Lower lobe of right lung (tissue), 2 donors: ENCODE results near the gene EPB41L1. TPM values are rescaled to one million over a fixed set of nuclear protein-coding genes. Genes with fewer than 3 reads are reported as not detected.
A peak's percentile ranks its signal among the peaks of the same experiment; 100 is the strongest.

Experiments used
- ATAC-seq, 2 donors: fragments of 200-7000 bp; cut with Tn5 transposase; one replicate each; pipeline ENCODE4 v1.9.1; 2020 to 2022; ENCODE audit warnings: mild to moderate bottlenecking in 2 of 2, moderate library complexity in 2 of 2
- DNase-seq: peaks from one replicate; pipeline ENCODE4 v3.0.0-alpha.2; 2020
- H3K27ac ChIP-seq: fragments of 200-600 bp; one replicate; pipeline ENCODE4 v1.8.0; 2022
- H3K27me3 ChIP-seq: fragments of 200-600 bp; one replicate; pipeline ENCODE4 v1.8.0; 2022; ENCODE audit warnings: low read depth
- H3K36me3 ChIP-seq: fragments of 200-600 bp; one replicate; pipeline ENCODE4 v1.8.0; 2022; ENCODE audit warnings: mild to moderate bottlenecking
- H3K4me1 ChIP-seq: fragments of 200-600 bp; one replicate; pipeline ENCODE4 v1.8.0; 2022
- H3K4me3 ChIP-seq: fragments of 200-600 bp; one replicate; pipeline ENCODE4 v1.8.0; 2022; ENCODE audit warnings: mild to moderate bottlenecking
- H3K9me3 ChIP-seq: fragments of 200-600 bp; one replicate; pipeline ENCODE4 v1.8.0; 2022
- CTCF ChIP-seq: fragments of 200-600 bp; IDR thresholded peaks from one replicate; pipeline ENCODE4 v1.8.0; 2022; ENCODE audit warnings: antibody characterized with exemption, mild to moderate bottlenecking
- intact Hi-C: fragments of 100-400 bp; cut with DNase I; formaldehyde crosslinking; loops from one replicate; pipeline ENCODE4 v1.11.0; 2022
- total RNA-seq: library from RNA; stranded (reverse); fragmentation: NEBNext Ultra II Directional; extraction: Animal tissue kit (Norgen Biotek cat#: 25700); gene quantifications from one replicate; pipeline ENCODE4 v1.2.1, GENCODE V29; 2021
- donor health status: DM: no; HTN: yes; CAD: no; lungs with severe emphysema.

Gene EPB41L1
- total RNA-seq, 1 donor from 2014 or later, result 68.9 TPM

- peaks cover 23% of the 10 kb centered on the region for H3K4me1 ChIP-seq
- no peak for TF ChIP-seq CTCF
- peaks cover 26% of the 10 kb centered on the region for H3K36me3 ChIP-seq
- H3K27ac ChIP-seq, result peak overlapping the region; percentile 87
- H3K4me3 ChIP-seq, result peak overlapping the region; percentile 89
- DNase-seq, result no peak
- H3K27me3 ChIP-seq, result no peaks in the 10 kb centered on the region
- no peaks in the 10 kb centered on the region for H3K9me3 ChIP-seq
- peak in 1 of 2 donors; percentile 33 for ATAC-seq
- intact Hi-C loops, result no loop called here
Observed at GRCh38 chr20:36236786-36237121, 82.2 kb downstream of the EPB41L1 start.

GRCh38 chr20:36237477-36237876, 82.9 kb downstream of the EPB41L1 start:
- Histone ChIP-seq H3K9me3 (no peaks in the 10 kb centered on the region), H3K36me3 (peaks cover 32% of the 10 kb centered on the region), H3K27me3 (no peaks in the 10 kb centered on the region), H3K27ac (no peak overlapping the region), H3K4me3 (peak overlapping the region; percentile 89), H3K4me1 (peaks cover 23% of the 10 kb centered on the region)
- ATAC-seq (no peak), DNase-seq (no peak)
- no peak for TF ChIP-seq CTCF
- intact Hi-C loops, result no loop called here

- no peak for TF ChIP-seq CTCF
- Histone ChIP-seq H3K9me3 (no peaks in the 10 kb centered on the region), H3K27me3 (no peaks in the 10 kb centered on the region), H3K36me3 (peaks cover 39% of the 10 kb centered on the region), H3K27ac (no peak overlapping the region), H3K4me3 (no peak overlapping the region), H3K4me1 (peaks cover 23% of the 10 kb centered on the region)
- intact Hi-C loops, result no loop called here
- ATAC-seq (no peak), DNase-seq (no peak)
Observed at GRCh38 chr20:36238153-36238552, 83.6 kb downstream of the EPB41L1 start.

- H3K36me3 ChIP-seq, result peaks cover 45% of the 10 kb centered on the region
- DNase-seq (no peak), ATAC-seq (no peak)
- no peaks in the 10 kb centered on the region for H3K27me3 ChIP-seq
- intact Hi-C loops, result no loop called here
- no peak overlapping the region for H3K4me3 ChIP-seq
- peaks cover 23% of the 10 kb centered on the region for H3K4me1 ChIP-seq
- no peak overlapping the region for H3K27ac ChIP-seq
- H3K9me3 ChIP-seq, result no peaks in the 10 kb centered on the region
- TF ChIP-seq CTCF, result no peak
Observed at GRCh38 chr20:36238760-36239159, 84.2 kb downstream of the EPB41L1 start.

GRCh38 chr20:36240076-36240475, 85.5 kb downstream of the EPB41L1 start:
- no peak for TF ChIP-seq CTCF
- Histone ChIP-seq H3K27me3 (no peaks in the 10 kb centered on the region), H3K4me1 (peaks cover 23% of the 10 kb centered on the region), H3K4me3 (no peak overlapping the region), H3K36me3 (peaks cover 58% of the 10 kb centered on the region), H3K27ac (no peak overlapping the region), H3K9me3 (no peaks in the 10 kb centered on the region)
- ATAC-seq (no peak), DNase-seq (no peak)
- intact Hi-C loops, result no loop called here

GRCh38 chr20:36241678-36242077, 87.1 kb downstream of the EPB41L1 start:
- Histone ChIP-seq H3K27me3 (no peaks in the 10 kb centered on the region), H3K4me3 (no peak overlapping the region), H3K27ac (no peak overlapping the region), H3K36me3 (peaks cover 74% of the 10 kb centered on the region), H3K4me1 (peaks cover 23% of the 10 kb centered on the region), H3K9me3 (no peaks in the 10 kb centered on the region)
- TF ChIP-seq CTCF, result no peak
- intact Hi-C loops, result no loop called here
- DNase-seq (no peak), ATAC-seq (no peak)
